Mesendoderm (in vitro differentiated cells): ENCODE results near the gene CAPN5.

Source experiments
- DNase-seq: peaks from one replicate; pipeline ENCODE4 v3.0.0; 2013
- H2AK5ac ChIP-seq: 2 replicates; pipeline ENCODE4 v1.6.1; 2013; ENCODE audit warnings: low read length, inconsistent platforms
- H2BK120ac ChIP-seq: 2 replicates; pipeline ENCODE4 v1.6.1; 2013; ENCODE audit warnings: low read depth, mild to moderate bottlenecking, low read length, moderate library complexity, mixed read lengths
- H2BK15ac ChIP-seq: replicated peaks from 2 replicates; pipeline ENCODE4 v1.6.1; 2013; ENCODE audit warnings: low read depth, mild to moderate bottlenecking, moderate library complexity
- H2BK5ac ChIP-seq: 2 replicates; pipeline ENCODE4 v1.6.1; 2013; ENCODE audit warnings: low read length, inconsistent platforms
- H3K18ac ChIP-seq: 2 replicates; pipeline ENCODE4 v1.6.1; 2013; ENCODE audit warnings: mild to moderate bottlenecking, low read length, mixed read lengths
- H3K23ac ChIP-seq: one replicate; pipeline ENCODE4 v1.6.1; 2013; ENCODE audit warnings: low read length
- H3K27ac ChIP-seq: 2 replicates; pipeline ENCODE4 v1.5.1; 2013; ENCODE audit warnings: low read depth, mild to moderate bottlenecking, inconsistent platforms, low read length, moderate library complexity
- H3K27me3 ChIP-seq: 2 replicates; pipeline ENCODE4 v1.6.1; 2013; ENCODE audit warnings: low read length, control low read depth, mild to moderate bottlenecking, inconsistent platforms; ENCODE audit not compliant: insufficient read depth, poor library complexity
- H3K36me3 ChIP-seq: 2 replicates; pipeline ENCODE4 v1.6.1; 2013; ENCODE audit warnings: low read length, inconsistent platforms; ENCODE audit not compliant: control insufficient read depth, insufficient read depth
- H3K4ac ChIP-seq: one replicate; pipeline ENCODE4 v1.6.1; 2013; ENCODE audit warnings: low read depth, mild to moderate bottlenecking, low read length, moderate library complexity
- H3K4me1 ChIP-seq: 2 replicates; pipeline ENCODE4 v1.6.1; 2013; ENCODE audit warnings: low read depth, low read length, inconsistent platforms; ENCODE audit not compliant: control insufficient read depth
- H3K4me2 ChIP-seq: 2 replicates; pipeline ENCODE4 v1.6.1; 2013; ENCODE audit warnings: low read length
- H3K4me3 ChIP-seq: 2 replicates; pipeline ENCODE4 v1.5.1; 2013; ENCODE audit warnings: mild to moderate bottlenecking, low read length
- H3K56ac ChIP-seq: one replicate; pipeline ENCODE4 v1.6.1; 2013; ENCODE audit warnings: low read length
- H3K79me1 ChIP-seq: 2 replicates; pipeline ENCODE4 v1.6.1; 2013; ENCODE audit warnings: low read length, inconsistent platforms
- H3K79me2 ChIP-seq: 2 replicates; pipeline ENCODE4 v1.6.1; 2013; ENCODE audit warnings: mild to moderate bottlenecking, low read length; ENCODE audit not compliant: control insufficient read depth, insufficient read depth
- H3K9ac ChIP-seq: 2 replicates; pipeline ENCODE4 v1.6.1; 2013; ENCODE audit warnings: low read length, inconsistent platforms
- H4K5ac ChIP-seq: one replicate; pipeline ENCODE4 v1.6.1; 2013; ENCODE audit warnings: low read length
- H4K8ac ChIP-seq: one replicate; pipeline ENCODE4 v1.6.1; 2013; ENCODE audit warnings: low read depth, mild to moderate bottlenecking, control low read depth, low read length, moderate library complexity
- WGBS: extraction: QIAGEN DNeasy Blood & Tissue Kit; methylation state at CpG from one replicate; pipeline ENCODE4 v1.1.7; 2013; ENCODE audit warnings: low lambda C conversion rate, missing lambda C conversion rate; ENCODE audit not compliant: insufficient coverage; ENCODE audit errors: extremely low coverage; 5-methylcytosine and 5-hydroxymethylcytosine counted together

The CAPN5 gene

GRCh38 chr11:77083566-77084245 lies 16.9 kb downstream of the CAPN5 start:
- Histone ChIP-seq H3K56ac (no peak overlapping the region), H3K18ac (no peak overlapping the region), H4K8ac (no peak overlapping the region), H2AK5ac (no peak overlapping the region), H3K4me1 (peaks cover 3% of the 10 kb centered on the region), H3K23ac (no peak overlapping the region), H3K9ac (no peak overlapping the region), H3K4me2 (no peak overlapping the region), H3K79me1 (no peaks in the 10 kb centered on the region), H3K79me2 (no peaks in the 10 kb centered on the region), H4K5ac (no peak overlapping the region), H3K4me3 (no peak overlapping the region), H3K27ac (no peak overlapping the region), H3K36me3 (no peaks in the 10 kb centered on the region), H2BK120ac (no peak overlapping the region), H3K4ac (no peak overlapping the region), H2BK15ac (no peak overlapping the region), H2BK5ac (no peak overlapping the region), H3K27me3 (no peaks in the 10 kb centered on the region)
- no CpG with 5 or more reads among the region's 12 CpGs for WGBS
- DNase-seq, result no peak

DNA sequence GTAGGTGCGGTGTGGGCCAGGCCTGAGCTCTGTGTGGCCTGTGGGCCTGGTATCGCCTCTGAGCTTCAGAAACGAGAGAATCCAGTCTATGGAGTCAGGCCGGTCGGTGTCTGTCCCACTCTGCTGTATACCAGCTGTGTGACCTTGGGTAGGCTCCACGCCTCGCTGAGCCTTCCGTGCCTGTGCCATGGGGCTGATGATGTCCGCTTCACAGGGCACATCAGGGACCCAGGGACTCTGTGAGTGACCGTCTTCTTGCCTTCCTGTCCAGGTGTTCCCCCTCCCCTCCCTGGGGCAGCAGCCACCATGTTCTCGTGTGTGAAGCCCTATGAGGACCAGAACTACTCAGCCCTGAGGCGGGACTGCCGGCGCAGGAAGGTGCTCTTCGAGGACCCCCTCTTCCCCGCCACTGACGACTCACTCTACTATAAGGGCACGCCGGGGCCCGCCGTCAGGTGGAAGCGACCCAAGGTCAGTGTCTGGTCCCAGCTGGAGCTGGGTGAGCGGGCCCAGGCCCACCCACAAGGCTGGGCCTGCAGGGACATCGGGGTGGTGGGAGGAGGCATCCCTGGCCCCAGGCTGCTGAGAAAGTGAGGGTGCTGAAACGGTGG lies 17.9 kb downstream of the CAPN5 start:
- Histone ChIP-seq H4K5ac (no peak overlapping the region), H2AK5ac (no peak overlapping the region), H3K4me1 (peaks cover 3% of the 10 kb centered on the region), H3K79me1 (no peaks in the 10 kb centered on the region), H3K27ac (no peak overlapping the region), H3K4me2 (no peak overlapping the region), H3K4ac (no peak overlapping the region), H3K18ac (no peak overlapping the region), H2BK15ac (no peak overlapping the region), H3K4me3 (no peak overlapping the region), H3K9ac (no peak overlapping the region), H4K8ac (no peak overlapping the region), H3K79me2 (no peaks in the 10 kb centered on the region), H3K36me3 (no peaks in the 10 kb centered on the region), H2BK5ac (no peak overlapping the region), H3K27me3 (no peaks in the 10 kb centered on the region), H3K56ac (no peak overlapping the region), H3K23ac (no peak overlapping the region), H2BK120ac (no peak overlapping the region)
- no CpG with 5 or more reads among the region's 25 CpGs for WGBS
- DNase-seq, result no peak

DNA sequence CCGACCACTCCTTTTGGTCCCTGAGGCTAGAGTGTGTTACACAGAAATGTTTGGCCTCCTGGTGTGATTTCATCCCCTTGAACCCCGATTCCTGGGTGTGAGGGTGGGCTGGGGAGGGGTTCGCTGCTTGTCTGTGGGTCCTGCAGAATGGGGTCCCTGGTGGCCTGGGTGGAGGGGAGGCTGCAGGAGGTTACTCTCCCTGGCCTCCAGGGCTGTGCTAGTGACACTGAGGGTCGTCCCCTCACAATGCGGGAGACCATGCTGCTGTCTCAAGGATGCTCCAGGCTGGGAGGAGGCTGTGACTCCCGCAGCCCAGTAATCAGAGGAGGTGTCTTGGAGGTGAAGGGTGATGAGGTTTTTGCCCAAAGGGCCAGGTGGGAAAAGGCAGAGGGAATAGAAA lies 18.9 kb downstream of the CAPN5 start:
- H3K36me3 ChIP-seq, result no peaks in the 10 kb centered on the region

GRCh38 chr11:77086521-77087472 lies 20.0 kb downstream of the CAPN5 start:
- no peak overlapping the region for H3K9ac ChIP-seq
- no peak overlapping the region for H4K5ac ChIP-seq
- no peak overlapping the region for H3K18ac ChIP-seq
- no peak overlapping the region for H2AK5ac ChIP-seq
- no peak overlapping the region for H3K4me2 ChIP-seq
- H3K23ac ChIP-seq, result no peak overlapping the region
- no peak overlapping the region for H3K4ac ChIP-seq
- no peaks in the 10 kb centered on the region for H3K27me3 ChIP-seq
- H2BK120ac ChIP-seq, result no peak overlapping the region
- no peak overlapping the region for H2BK15ac ChIP-seq
- H3K4me1 ChIP-seq, result peaks cover 3% of the 10 kb centered on the region
- no peaks in the 10 kb centered on the region for H3K79me2 ChIP-seq
- no CpG with 5 or more reads among the region's 23 CpGs for WGBS
- H3K36me3 ChIP-seq, result no peaks in the 10 kb centered on the region
- peak; percentile 27 for DNase-seq
- no peak overlapping the region for H3K4me3 ChIP-seq
- H3K79me1 ChIP-seq, result no peaks in the 10 kb centered on the region
- no peak overlapping the region for H3K27ac ChIP-seq
- peak overlapping the region; percentile 62 for H3K56ac ChIP-seq
- H4K8ac ChIP-seq, result no peak overlapping the region
- H2BK5ac ChIP-seq, result no peak overlapping the region

More for the DNA sequence above, 18.9 kb downstream of the CAPN5 start:
- Histone ChIP-seq H2BK15ac (no peak overlapping the region), H3K4me2 (no peak overlapping the region), H3K4me1 (peaks cover 3% of the 10 kb centered on the region), H3K27me3 (no peaks in the 10 kb centered on the region), H3K23ac (no peak overlapping the region), H3K9ac (no peak overlapping the region), H3K4me3 (no peak overlapping the region), H3K4ac (no peak overlapping the region), H2BK120ac (no peak overlapping the region), H2AK5ac (no peak overlapping the region), H4K8ac (no peak overlapping the region), H2BK5ac (no peak overlapping the region), H3K18ac (no peak overlapping the region), H3K79me2 (no peaks in the 10 kb centered on the region), H3K27ac (no peak overlapping the region), H3K79me1 (no peaks in the 10 kb centered on the region), H3K56ac (no peak overlapping the region), H4K5ac (no peak overlapping the region)
- no CpG with 5 or more reads among the region's 6 CpGs for WGBS
- DNase-seq, result no peak

DNA sequence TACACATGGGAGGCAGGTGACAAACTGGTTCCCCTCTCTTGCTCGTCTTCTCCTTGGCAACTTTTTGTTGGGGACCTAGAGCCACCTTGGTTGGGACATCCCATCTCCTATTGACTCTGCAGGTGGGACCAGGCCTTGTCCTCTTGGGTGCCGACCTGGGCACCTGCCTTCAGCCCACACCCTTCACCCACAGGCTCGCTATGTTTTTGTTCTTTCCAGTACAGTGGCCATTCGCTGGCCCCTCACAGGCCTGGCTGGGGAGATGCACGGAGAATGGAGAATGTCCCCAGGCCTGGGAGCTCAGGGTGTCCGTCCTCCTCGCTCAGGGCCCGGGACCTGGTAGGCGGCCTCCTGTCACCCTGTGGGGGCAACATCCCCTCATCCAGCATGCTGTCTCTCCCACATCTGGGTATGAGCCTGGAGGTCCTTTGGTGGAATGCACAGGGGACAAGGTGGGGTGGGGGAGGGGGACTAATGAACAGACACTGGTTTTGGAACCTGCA lies 21.0 kb downstream of the CAPN5 start:
- Histone ChIP-seq H4K5ac (no peak overlapping the region), H2BK120ac (no peak overlapping the region), H2BK5ac (no peak overlapping the region), H3K79me2 (no peaks in the 10 kb centered on the region), H2AK5ac (no peak overlapping the region), H3K27me3 (no peaks in the 10 kb centered on the region), H3K56ac (no peak overlapping the region), H3K36me3 (no peaks in the 10 kb centered on the region), H3K9ac (no peak overlapping the region), H3K4me3 (no peak overlapping the region), H4K8ac (no peak overlapping the region), H3K18ac (no peak overlapping the region), H3K4me1 (peaks cover 3% of the 10 kb centered on the region), H3K23ac (no peak overlapping the region), H3K79me1 (no peaks in the 10 kb centered on the region), H3K4ac (no peak overlapping the region), H2BK15ac (no peak overlapping the region), H3K4me2 (no peak overlapping the region), H3K27ac (no peak overlapping the region)
- DNase-seq, result no peak
- WGBS, result no CpG with 5 or more reads among the region's 9 CpGs
